Activated CD8-positive, alpha-beta memory T cell treated with anti-CD3 and anti-CD28 coated beads, Interleukin-2, amount 50 U/mL, for 4 hours (primary cell): Measurements from ENCODE around the gene FAM237A.

ENCODE experiments used
- DNase-seq: peaks from one replicate; pipeline ENCODE4 v3.0.0-alpha.2; 2020

FAM237A gene

DNA sequence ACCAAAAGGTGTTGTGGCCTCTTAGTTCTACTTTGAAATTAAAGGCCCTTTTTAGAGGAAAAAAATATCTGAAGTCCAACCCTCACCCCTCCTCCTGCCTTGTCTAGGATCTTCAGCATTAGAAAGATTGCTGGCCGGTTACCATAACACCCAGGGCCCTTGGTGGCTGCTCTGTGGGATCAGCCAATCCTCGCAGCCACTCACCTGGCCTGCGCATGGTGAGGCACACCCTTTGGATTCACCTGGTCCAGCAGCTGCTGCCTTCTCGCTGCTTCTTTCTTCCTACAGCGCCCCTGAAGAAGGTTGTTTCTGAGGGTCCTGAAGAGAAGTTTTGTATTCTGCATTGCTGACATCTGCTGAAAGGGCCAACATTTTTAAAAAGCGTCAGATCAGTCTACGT, 50.7 kb downstream of the FAM237A start:
- no peak for DNase-seq

DNA sequence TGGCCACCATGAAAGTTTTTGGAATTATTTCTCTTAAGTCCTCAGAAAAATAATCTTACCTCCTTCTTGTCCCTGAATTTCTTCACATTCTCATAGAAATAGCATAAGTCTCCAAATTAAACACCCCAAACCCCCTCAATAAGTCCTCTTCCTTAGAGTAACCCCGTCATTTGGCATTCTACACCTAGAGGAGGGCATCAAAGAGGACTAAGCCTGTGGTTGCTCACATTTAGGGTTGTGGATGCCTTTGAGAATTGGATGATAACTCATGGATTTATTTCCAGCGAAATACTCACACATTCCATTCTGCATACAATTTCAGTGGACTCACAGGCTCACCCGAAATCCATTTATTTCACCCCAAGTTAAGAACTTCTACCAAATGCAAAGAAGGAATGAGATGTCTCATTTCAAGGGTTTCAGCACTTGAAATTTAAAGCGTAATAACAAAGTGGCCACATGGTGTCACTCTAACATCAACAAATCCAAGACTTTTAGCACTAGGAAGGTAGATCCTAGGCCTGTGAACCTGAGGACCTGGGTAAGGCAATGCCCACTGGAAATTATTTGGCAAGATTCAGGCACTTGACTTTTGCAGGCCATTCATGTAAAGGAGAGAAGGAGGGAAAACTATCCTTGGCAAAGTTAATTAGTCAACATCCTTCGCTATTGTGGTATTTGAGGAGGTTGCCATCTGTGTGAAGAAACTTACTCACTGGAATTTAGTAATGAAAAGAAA, 51.3 kb downstream of the FAM237A start:
- DNase-seq: no peak

DNA sequence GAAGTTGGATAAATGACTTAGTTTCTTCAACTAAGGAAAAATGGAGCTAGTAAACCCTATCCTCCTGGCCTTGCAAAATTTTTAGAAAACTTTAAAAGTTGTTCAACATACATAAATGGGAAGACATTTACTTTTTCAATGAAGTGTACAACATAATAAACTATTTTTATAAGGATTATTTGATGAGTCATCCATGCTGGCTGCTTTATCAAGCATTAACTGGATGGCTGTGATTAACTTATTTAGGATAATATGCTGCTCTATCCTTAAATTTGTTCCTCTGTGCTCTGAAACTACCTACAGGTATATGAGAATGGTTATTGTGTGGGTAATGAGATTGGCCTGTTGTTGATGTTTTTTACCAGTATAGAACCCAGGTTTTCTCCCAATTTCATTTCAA, 54.6 kb downstream of the FAM237A start:
- no peak for DNase-seq

DNA sequence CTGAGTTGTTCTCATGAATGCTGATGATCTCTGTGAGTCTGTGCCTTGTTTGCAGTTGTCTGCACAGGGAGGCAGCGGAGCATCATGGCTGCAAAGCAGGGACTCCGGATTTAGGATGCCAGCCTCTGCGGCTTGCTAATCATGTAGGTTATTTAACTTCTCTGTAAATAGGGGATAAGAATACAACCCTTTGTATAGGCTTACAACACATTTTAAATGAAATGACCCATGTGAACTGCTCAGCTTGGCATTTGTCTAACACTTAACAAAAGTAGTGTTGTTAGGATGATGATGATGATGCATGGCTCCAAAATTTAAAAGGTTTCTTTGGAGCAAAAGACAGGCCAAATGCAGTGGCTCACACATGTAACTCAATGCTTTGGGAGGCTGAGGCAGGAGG, 56.5 kb downstream of the FAM237A start:
- no peak for DNase-seq
